Activated CD4-positive, alpha-beta T cell treated with anti-CD3 and anti-CD28 coated beads for 36 hours (primary cell): ENCODE results near the gene PBX3. TPM values are rescaled to one million over a fixed set of nuclear protein-coding genes. Genes with fewer than 3 reads are reported as not detected.
A peak's percentile ranks its signal among the peaks of the same experiment; 100 is the strongest.
"Not testable (repeated sequence)": the region's sequence is repeated elsewhere in the genome, so short reads cannot be mapped to it uniquely, and the experiment has no call there.

Source experiments
- ATAC-seq: fragments of 200-7000 bp; cut with Tn5 transposase; one replicate; pipeline ENCODE4 v1.10.0; 2021; ENCODE audit warnings: mild to moderate bottlenecking, moderate library complexity
- CTCF ChIA-PET: fragments of 350-600 bp; sonication (Branson Sonifier 250); formaldehyde crosslinking; loops from one replicate; lab custom pipeline; 2021; ENCODE audit warnings: antibody characterized with exemption; lab: Charles Lee
- POLR2A ChIA-PET: fragments of 350-600 bp; sonication (Branson Sonifier 250); formaldehyde crosslinking; loops from one replicate; lab custom pipeline; 2021; ENCODE audit warnings: antibody characterized with exemption, inconsistent platforms; lab: Charles Lee
- DNase-seq: peaks from one replicate; pipeline ENCODE4 v3.0.0-alpha.2; 2020
- H3K27ac Mint-ChIP-seq: one replicate; pipeline ENCODE4 v1.8.0; 2021; ENCODE audit warnings: mixed read lengths
- H3K27me3 Mint-ChIP-seq: one replicate; pipeline ENCODE4 v1.8.0; 2021; ENCODE audit warnings: mixed read lengths
- H3K36me3 Mint-ChIP-seq: one replicate; pipeline ENCODE4 v1.8.0; 2021; ENCODE audit warnings: low read depth, mixed read lengths
- H3K4me1 Mint-ChIP-seq: one replicate; pipeline ENCODE4 v1.8.0; 2021; ENCODE audit warnings: mixed read lengths
- H3K4me3 Mint-ChIP-seq: one replicate; pipeline ENCODE4 v1.8.0; 2021; ENCODE audit warnings: mild to moderate bottlenecking, moderate library complexity, mixed read lengths
- H3K9me3 Mint-ChIP-seq: one replicate; pipeline ENCODE4 v1.8.0; 2021; ENCODE audit warnings: low read depth, mixed read lengths
- intact Hi-C, 2 experiments: fragments of 100-400 bp; cut with DNase I in 1 of 2; cut with micrococcal nuclease in 1 of 2; formaldehyde crosslinking; loops; one replicate each; pipeline versions ENCODE4 v1.14.2 to v1.15.1; 2022 to 2024; cut with DNase I, micrococcal nuclease
- total RNA-seq, 2 experiments: library from RNA; stranded (reverse); gene quantifications; one replicate each; pipeline ENCODE4 v1.2.3, GENCODE V29; 2021

Gene PBX3
- total RNA-seq, 2 experiments from 2014 or later = 11.3 to 11.4 TPM

DNA sequence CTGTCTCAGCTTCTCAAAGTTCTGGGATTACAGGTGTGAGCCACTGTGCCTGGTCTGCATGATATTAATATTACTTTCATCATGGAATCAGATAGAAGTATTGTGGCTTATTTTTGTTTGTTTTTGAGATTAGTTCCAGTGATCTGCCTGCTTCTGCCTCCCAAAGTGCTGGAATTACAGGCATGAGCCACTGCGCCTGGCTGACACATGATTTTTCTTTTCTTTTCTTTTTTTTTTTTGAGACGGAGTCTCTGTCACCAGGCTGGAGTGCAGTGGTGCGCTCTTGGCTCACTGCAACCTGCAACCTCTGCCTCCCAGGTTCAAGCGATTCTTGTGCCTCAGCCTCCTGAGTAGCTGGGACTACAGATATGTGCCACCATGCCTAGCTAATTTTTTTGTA lies 29.6 kb downstream of the PBX3 start:
- intact Hi-C loops, ATAC-seq, H3K27me3 Mint-ChIP-seq, CTCF ChIA-PET, H3K27ac Mint-ChIP-seq, H3K36me3 Mint-ChIP-seq, POLR2A ChIA-PET, H3K4me3 Mint-ChIP-seq, H3K9me3 Mint-ChIP-seq, DNase-seq, H3K4me1 Mint-ChIP-seq: not testable (repeated sequence)

DNA sequence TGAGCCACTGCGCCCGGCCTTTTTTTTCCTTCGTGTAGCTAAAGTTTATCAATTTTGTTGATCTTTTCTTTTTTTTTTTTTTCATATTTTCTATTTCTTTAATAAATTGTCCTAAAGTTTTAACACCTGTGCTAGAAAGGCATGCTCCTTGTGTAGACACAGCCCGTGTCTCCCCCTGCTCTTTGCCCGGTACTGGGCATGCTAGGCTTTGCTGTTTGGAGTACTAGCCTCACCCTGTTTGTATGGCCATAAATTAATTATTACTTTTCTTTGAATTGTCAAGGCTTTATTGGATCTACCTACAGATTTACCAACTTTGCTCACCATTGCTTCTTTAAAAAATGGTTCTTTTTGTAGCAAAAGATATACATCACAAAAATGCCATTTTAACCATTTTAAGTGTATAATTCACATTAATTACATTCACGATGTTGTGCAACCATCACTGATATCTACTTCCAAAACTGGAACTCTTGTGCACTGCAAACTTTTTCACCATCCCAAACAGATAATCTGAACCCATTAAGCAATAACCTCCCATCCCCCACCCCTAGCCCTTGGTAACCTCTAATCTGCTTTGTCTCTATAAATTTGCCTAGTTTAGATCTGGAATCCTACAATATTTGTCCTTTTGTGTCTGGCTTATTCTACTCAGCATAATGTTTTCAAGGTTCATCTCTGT lies 31.5 kb downstream of the PBX3 start:
- H3K27me3 Mint-ChIP-seq, intact Hi-C loops, H3K4me1 Mint-ChIP-seq: not testable (repeated sequence)

DNA sequence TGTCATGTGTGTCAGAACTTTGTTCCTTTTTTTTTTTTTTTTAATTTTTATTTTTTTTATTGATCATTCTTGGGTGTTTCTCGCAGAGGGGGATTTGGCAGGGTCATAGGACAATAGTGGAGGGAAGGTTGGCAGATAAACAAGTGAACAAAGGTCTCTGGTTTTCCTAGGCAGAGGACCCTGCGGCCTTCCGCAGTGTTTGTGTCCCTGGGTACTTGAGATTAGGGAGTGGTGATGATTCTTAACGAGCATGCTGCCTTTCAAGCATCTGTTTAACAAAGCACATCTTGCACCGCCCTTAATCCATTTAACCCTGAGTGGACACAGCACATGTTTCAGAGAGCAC lies 32.0 kb downstream of the PBX3 start:
- H3K4me1 Mint-ChIP-seq, intact Hi-C loops, DNase-seq, ATAC-seq, H3K27ac Mint-ChIP-seq, H3K9me3 Mint-ChIP-seq, H3K27me3 Mint-ChIP-seq, H3K36me3 Mint-ChIP-seq, H3K4me3 Mint-ChIP-seq, POLR2A ChIA-PET, CTCF ChIA-PET: not testable (repeated sequence)

More for the DNA sequence above, 31.5 kb downstream of the PBX3 start:
- H3K9me3 Mint-ChIP-seq, H3K36me3 Mint-ChIP-seq, POLR2A ChIA-PET, H3K27ac Mint-ChIP-seq, H3K4me3 Mint-ChIP-seq, DNase-seq, ATAC-seq, CTCF ChIA-PET: not testable (repeated sequence)

DNA sequence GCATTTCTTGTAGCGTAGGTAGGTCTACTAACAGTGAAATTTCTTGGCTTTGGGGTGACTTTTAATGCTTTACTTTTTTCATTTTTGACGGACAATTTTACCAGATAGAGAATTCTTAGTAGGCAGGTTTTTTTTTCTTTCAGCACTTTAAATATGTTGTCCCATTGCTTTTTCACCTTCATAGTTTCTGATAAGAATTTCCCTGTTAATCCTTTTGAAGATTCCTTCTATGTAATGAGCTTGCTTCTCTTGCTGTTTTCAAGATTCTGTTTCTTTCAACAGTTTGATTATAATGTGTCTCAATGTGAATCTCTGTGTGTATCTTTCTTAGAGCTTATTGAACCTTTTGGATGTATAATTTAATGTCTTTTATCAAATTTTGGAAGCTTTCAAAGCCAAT lies 35.5 kb downstream of the PBX3 start:
- H3K27me3 Mint-ChIP-seq = no peaks in the 10 kb centered on the region
- CTCF ChIA-PET = interaction anchor here (0.6 kb wide), 2 partner anchors 8 to 216 kb away, joined by 3 read pairs; no protein-coding TSS in a partner anchor
- H3K9me3 Mint-ChIP-seq = no peaks in the 10 kb centered on the region
- POLR2A ChIA-PET = no interaction called here
- no peak overlapping the region for H3K4me3 Mint-ChIP-seq
- peaks cover 14% of the 10 kb centered on the region for H3K36me3 Mint-ChIP-seq
- intact Hi-C loops = no loop called here
- H3K4me1 Mint-ChIP-seq = peaks cover 16% of the 10 kb centered on the region
- DNase-seq (no peak), ATAC-seq (no peak)
- no peak overlapping the region for H3K27ac Mint-ChIP-seq

DNA sequence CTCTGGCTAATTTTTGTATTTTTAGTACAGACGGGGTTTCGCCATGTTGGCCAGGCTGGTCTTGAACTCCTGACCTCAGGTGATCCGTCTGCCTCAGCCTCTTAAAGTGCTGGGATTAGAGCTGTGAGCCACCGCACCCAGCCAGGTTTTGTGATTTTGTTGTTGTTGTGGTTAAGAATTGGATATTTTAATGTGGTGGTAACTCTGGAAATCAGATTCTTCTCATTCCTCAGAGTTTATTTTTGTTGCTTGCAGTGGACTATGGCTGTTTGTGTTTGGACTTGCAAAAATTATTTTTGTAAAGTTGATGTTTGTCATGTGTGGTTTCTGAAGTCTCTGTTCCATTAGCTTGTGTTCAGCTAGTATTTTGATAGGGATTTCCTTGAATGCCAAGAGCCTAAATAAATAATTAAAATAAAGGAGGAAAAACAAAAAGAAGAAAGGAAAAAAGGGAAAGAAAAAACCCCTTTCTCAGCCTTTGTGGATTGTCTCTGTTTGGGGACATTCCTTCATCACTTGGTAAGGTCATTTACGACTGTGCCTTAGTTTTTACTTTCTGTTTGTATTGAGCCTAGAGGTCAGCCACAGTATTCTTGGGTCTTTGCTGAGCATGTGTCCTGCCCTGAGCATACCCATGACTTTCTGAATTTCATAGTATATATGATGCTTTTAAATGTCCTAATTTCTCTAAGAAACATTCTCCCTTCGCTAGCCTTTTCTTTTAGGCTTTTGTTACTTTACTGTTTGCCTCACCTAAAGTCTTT lies 37.3 kb downstream of the PBX3 start:
- peaks cover 16% of the 10 kb centered on the region for H3K4me1 Mint-ChIP-seq
- CTCF ChIA-PET = no interaction called here
- no peaks in the 10 kb centered on the region for H3K27me3 Mint-ChIP-seq
- no peak overlapping the region for H3K4me3 Mint-ChIP-seq
- H3K9me3 Mint-ChIP-seq = no peaks in the 10 kb centered on the region
- intact Hi-C loops = no loop called here
- ATAC-seq (no peak), DNase-seq (no peak)
- H3K36me3 Mint-ChIP-seq = peaks cover 14% of the 10 kb centered on the region
- POLR2A ChIA-PET = interaction anchor here (0.6 to 0.7 kb wide), 2 partner anchors 391 to 578 kb away, joined by 4 read pairs; no protein-coding TSS in a partner anchor
- peak overlapping the region; percentile 40 for H3K27ac Mint-ChIP-seq

DNA sequence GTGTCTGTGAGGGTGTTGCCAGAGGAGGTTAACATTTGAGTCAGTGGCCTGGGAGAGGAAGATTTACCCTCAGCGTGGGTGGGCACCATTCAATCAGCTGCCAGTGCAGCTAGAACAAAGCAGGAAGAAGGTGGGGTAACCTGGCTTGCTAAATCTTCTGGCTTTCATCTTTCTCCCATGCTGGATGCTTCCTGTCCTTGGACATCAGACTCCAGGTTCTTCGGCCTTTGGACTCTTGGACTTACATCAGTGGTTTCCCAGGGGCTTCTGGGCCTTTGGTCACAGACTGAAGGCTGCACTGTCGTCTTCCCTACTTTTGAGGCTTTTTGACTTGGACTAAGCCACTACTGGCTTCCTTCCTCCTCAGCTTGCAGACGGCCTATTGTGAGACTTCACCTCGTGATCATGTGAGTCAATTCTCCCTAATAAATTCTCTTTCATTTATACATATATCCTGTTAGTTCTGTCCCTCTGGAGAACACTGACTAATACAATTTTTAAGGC lies 38.1 kb downstream of the PBX3 start:
- peaks cover 14% of the 10 kb centered on the region for H3K36me3 Mint-ChIP-seq
- CTCF ChIA-PET = interaction anchor here (0.6 kb wide), 1 partner anchor 1076 kb away, joined by 3 read pairs; no protein-coding TSS in a partner anchor
- H3K27ac Mint-ChIP-seq = peak overlapping the region; percentile 40
- H3K4me1 Mint-ChIP-seq = peaks cover 16% of the 10 kb centered on the region
- ATAC-seq (peak; percentile 88), DNase-seq (peak; percentile 58)
- no peaks in the 10 kb centered on the region for H3K9me3 Mint-ChIP-seq
- POLR2A ChIA-PET = no interaction called here
- H3K4me3 Mint-ChIP-seq = no peak overlapping the region
- no peaks in the 10 kb centered on the region for H3K27me3 Mint-ChIP-seq
- intact Hi-C loops = no loop called here

DNA sequence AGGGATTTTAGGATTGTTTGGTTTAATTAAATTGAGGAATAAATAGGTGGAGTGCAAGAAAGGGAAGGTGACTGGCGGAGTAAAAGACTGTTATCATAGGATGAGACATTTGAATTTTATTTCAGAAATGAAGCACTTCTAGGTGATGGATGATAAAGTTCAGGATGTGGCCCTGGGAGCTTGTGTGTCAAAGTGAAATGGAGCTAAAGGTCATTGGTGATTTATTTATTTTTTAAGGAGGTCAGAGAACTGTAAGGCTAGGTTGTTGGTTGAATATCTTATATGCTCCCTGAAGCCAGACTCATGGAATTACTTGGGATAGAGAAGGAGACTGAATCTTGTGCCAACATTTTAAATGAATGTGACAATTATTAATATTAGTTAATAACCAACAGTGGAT lies 40.5 kb downstream of the PBX3 start:
- no peaks in the 10 kb centered on the region for H3K27me3 Mint-ChIP-seq
- no peaks in the 10 kb centered on the region for H3K9me3 Mint-ChIP-seq
- no peak for DNase-seq
- ATAC-seq = no peak
- ChIA-PET POLR2A (no interaction called here), CTCF (interaction anchor here (0.7 to 1.3 kb wide), 2 partner anchors 88 to 117 kb away, joined by 3 read pairs; no protein-coding TSS in a partner anchor)
- peaks cover 11% of the 10 kb centered on the region for H3K36me3 Mint-ChIP-seq
- no peak overlapping the region for H3K4me3 Mint-ChIP-seq
- intact Hi-C loops = no loop called here
- no peak overlapping the region for H3K27ac Mint-ChIP-seq
- H3K4me1 Mint-ChIP-seq = peaks cover 16% of the 10 kb centered on the region

DNA sequence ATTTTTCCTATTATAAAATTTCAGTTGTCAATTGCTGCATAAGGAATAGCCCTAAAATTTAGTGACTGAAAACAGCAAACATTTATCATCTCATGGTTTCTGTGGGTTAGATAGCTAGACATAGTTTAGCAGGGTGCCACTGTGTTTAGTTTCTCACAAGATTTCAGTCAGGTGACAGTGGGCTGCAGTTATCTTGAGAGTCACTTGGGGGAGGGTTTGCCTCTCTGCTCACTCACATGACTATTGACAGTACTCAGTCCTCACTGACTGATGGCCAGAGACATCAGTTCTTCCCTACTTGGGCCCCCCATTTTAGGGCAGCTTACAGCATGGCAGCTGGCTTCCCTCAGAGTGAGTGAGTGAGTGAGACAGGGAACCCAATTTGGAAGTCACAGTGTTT lies 42.0 kb downstream of the PBX3 start:
- peak; percentile 47 for ATAC-seq
- CTCF ChIA-PET = no interaction called here

DNA sequence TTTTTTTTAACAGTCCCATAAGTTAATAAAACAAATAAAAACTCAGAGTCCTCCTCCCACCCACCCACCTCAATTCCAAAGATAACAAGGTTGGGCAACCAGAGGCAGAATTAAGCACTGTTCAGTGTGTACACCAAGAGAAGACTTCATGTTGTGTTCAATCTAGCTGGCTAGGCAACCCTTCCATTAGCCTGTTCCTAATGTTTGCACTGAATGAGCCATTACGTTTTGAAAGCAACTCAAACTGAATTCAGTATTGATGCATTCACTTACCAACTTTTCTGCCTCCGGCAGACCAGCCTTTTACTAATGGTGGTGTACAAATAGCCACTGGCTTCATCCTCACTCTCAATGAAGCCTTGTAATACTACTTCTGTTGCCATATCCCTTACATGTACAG lies 47.5 kb downstream of the PBX3 start:
- ChIA-PET CTCF (no interaction called here), POLR2A (no interaction called here)
- DNase-seq (no peak), ATAC-seq (no peak)
- H3K9me3 Mint-ChIP-seq = no peaks in the 10 kb centered on the region
- no peaks in the 10 kb centered on the region for H3K27me3 Mint-ChIP-seq
- H3K4me3 Mint-ChIP-seq = no peak overlapping the region
- intact Hi-C loops = no loop called here
- H3K36me3 Mint-ChIP-seq = no peaks in the 10 kb centered on the region
- H3K4me1 Mint-ChIP-seq = no peaks in the 10 kb centered on the region
- H3K27ac Mint-ChIP-seq = no peak overlapping the region

More for the DNA sequence above, 42.0 kb downstream of the PBX3 start:
- intact Hi-C loops = no loop called here
- DNase-seq = no peak
- H3K27ac Mint-ChIP-seq = no peak overlapping the region
- H3K9me3 Mint-ChIP-seq = no peaks in the 10 kb centered on the region
- peaks cover 8% of the 10 kb centered on the region for H3K36me3 Mint-ChIP-seq
- H3K27me3 Mint-ChIP-seq = no peaks in the 10 kb centered on the region
- H3K4me1 Mint-ChIP-seq = peaks cover 15% of the 10 kb centered on the region
- POLR2A ChIA-PET = no interaction called here
- no peak overlapping the region for H3K4me3 Mint-ChIP-seq

DNA sequence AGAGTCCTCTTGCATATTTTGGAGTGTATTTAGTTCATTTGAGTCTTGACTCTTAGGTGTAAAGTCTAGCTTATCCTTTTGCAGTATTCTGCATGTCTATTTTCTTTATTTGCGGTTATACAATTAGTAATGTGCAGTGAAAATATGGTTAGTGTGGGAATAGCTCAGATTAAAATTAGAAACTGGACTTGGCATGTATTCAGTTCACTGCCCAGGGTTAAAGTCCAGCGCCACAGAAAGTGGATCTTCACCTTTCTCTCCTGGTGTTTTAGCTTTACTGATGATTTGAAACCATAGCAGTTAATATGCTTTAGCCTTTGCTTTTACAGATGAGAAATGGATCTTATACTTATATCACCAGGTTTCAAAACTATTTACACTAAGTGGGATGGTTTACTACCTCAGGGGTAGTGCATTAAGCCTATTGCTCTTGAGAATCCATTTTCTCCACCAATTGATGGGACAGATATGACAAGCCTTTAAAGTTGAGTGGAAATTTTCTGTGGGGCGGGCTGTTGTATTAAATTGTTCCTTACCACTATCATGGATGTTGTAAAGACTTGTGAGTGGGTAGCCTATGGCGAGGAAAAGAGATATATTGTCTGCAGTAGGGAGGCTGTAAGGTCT lies 48.9 kb downstream of the PBX3 start:
- no peaks in the 10 kb centered on the region for H3K36me3 Mint-ChIP-seq
- no peak for DNase-seq
- intact Hi-C loops = no loop called here
- H3K4me3 Mint-ChIP-seq = no peak overlapping the region
- H3K27ac Mint-ChIP-seq = no peak overlapping the region
- ChIA-PET CTCF (no interaction called here), POLR2A (no interaction called here)
- no peaks in the 10 kb centered on the region for H3K4me1 Mint-ChIP-seq
- no peaks in the 10 kb centered on the region for H3K9me3 Mint-ChIP-seq
- ATAC-seq = no peak
- no peaks in the 10 kb centered on the region for H3K27me3 Mint-ChIP-seq

DNA sequence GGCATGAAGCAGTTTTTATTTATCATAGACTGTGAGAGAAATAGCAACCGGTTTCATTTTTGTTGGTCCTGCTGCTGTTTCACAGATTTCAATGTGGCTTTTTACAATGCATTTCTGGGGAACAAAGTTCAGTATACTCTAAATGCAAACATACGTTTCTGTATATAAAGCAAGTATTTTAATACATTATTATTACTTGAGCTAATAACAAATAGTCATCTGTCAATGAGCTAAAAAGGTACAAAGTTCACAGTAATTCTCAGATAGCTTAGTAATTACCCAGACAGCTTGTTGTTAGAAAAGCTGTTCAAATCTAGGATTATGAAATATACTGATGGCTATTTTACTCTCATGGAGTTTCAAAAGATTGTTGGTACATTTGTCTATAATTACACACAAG lies 50.8 kb downstream of the PBX3 start:
- CTCF ChIA-PET = no interaction called here
- no peak for ATAC-seq
- Mint-ChIP-seq H3K4me1 (no peaks in the 10 kb centered on the region), H3K4me3 (no peak overlapping the region), H3K27ac (no peak overlapping the region), H3K9me3 (no peaks in the 10 kb centered on the region), H3K27me3 (no peaks in the 10 kb centered on the region), H3K36me3 (no peaks in the 10 kb centered on the region)
- intact Hi-C loops = no loop called here
- DNase-seq = no peak
- POLR2A ChIA-PET = no interaction called here
